Cerebellar nuclear complex (tissue), 1 donor: Measurements from ENCODE around the gene RAB1A.
"Not testable (repeated sequence)": the region's sequence is repeated elsewhere in the genome, so short reads cannot be mapped to it uniquely, and the experiment has no call there.

ENCODE experiments used
- DNase-seq, 2 experiments: peaks; one replicate each; lab custom pipeline; 2025; lab: John Stamatoyannopoulos, UW

Gene RAB1A

GRCh38 chr2:65129826-65130663, at the start of gene RAB1A:
TSS of gene RAB1A (minus strand) at chr2:65130106. CDS start at chr2:65129915, 191 bp downstream.
- DNase-seq = peak; percentile 97 to 99

- DNase-seq = no peak
These were observed 48.0 kb upstream of the RAB1A start for GRCh38 chr2:65177751-65178442.

GRCh38 chr2:65175894-65176530, 46.1 kb upstream of the RAB1A start:
- DNase-seq = no peak

- DNase-seq = not testable (repeated sequence)
These were observed 44.1 kb upstream of the RAB1A start for GRCh38 chr2:65174031-65174430.

GRCh38 chr2:65172994-65173790, 43.3 kb upstream of the RAB1A start:
- no peak for DNase-seq

GRCh38 chr2:65170611-65171477, 40.9 kb upstream of the RAB1A start:
- not testable (repeated sequence) for DNase-seq

GRCh38 chr2:65169760-65170136, 39.8 kb upstream of the RAB1A start:
- no peak for DNase-seq

- no peak for DNase-seq
These were observed 35.7 kb upstream of the RAB1A start for GRCh38 chr2:65165558-65165957.

- DNase-seq = no peak
These were observed 34.6 kb upstream of the RAB1A start for GRCh38 chr2:65164426-65164891.

- DNase-seq = no peak
These were observed 31.7 kb upstream of the RAB1A start for GRCh38 chr2:65161551-65162100.

GRCh38 chr2:65159906-65160305, 30.0 kb upstream of the RAB1A start:
- DNase-seq = no peak

- no peak for DNase-seq
These were observed 29.4 kb upstream of the RAB1A start for GRCh38 chr2:65159261-65159660.

- no peak for DNase-seq
These were observed 28.7 kb upstream of the RAB1A start for GRCh38 chr2:65158557-65158956.

- DNase-seq = not testable (repeated sequence)
These were observed 27.9 kb upstream of the RAB1A start for GRCh38 chr2:65157856-65158255.

- DNase-seq = no peak
These were observed 26.1 kb upstream of the RAB1A start for GRCh38 chr2:65156041-65156440.

GRCh38 chr2:65153515-65153914, 23.6 kb upstream of the RAB1A start:
- no peak for DNase-seq

GRCh38 chr2:65146078-65146477, 16.2 kb upstream of the RAB1A start:
- no peak for DNase-seq

GRCh38 chr2:65144571-65144970, 14.7 kb upstream of the RAB1A start:
- DNase-seq = no peak

- DNase-seq = no peak
These were observed 12.6 kb upstream of the RAB1A start for GRCh38 chr2:65142515-65142914.

GRCh38 chr2:65137197-65137775, 7.4 kb upstream of the RAB1A start:
- DNase-seq = no peak
